ENCODE data around the gene OVCH1.

The OVCH1 gene

GRCh38 chr12:29497588-29497987, at the start of gene OVCH1:
TSS of gene OVCH1 (minus strand) at chr12:29497686. CDS start at chr12:29497686, 0 bp downstream.
- no peak for DNase-seq

- DNase-seq = no peak
These were observed 49.7 kb upstream of the OVCH1 start for GRCh38 chr12:29547151-29547632.

GRCh38 chr12:29546000-29546399, 48.5 kb upstream of the OVCH1 start:
- no peak for DNase-seq

- no peak for DNase-seq
These were observed 47.6 kb upstream of the OVCH1 start for GRCh38 chr12:29545102-29545467.

GRCh38 chr12:29544428-29545101, 47.1 kb upstream of the OVCH1 start:
- no peak for DNase-seq

- DNase-seq = no peak
These were observed 45.5 kb upstream of the OVCH1 start for GRCh38 chr12:29543036-29543435.

GRCh38 chr12:29537298-29537697, 39.8 kb upstream of the OVCH1 start:
- DNase-seq = no peak

GRCh38 chr12:29534935-29535334, 37.4 kb upstream of the OVCH1 start:
- DNase-seq = no peak

GRCh38 chr12:29533815-29534489, 36.5 kb upstream of the OVCH1 start:
- no peak for DNase-seq

- no peak for DNase-seq
These were observed 34.0 kb upstream of the OVCH1 start for GRCh38 chr12:29531471-29531870.

GRCh38 chr12:29530436-29530835, 33.0 kb upstream of the OVCH1 start:
- no peak for DNase-seq

- DNase-seq = no peak
These were observed 30.7 kb upstream of the OVCH1 start for GRCh38 chr12:29528161-29528560.

GRCh38 chr12:29521951-29522350, 24.5 kb upstream of the OVCH1 start:
- no peak for DNase-seq

- DNase-seq = peak; percentile 57
These were observed 22.2 kb upstream of the OVCH1 start for GRCh38 chr12:29519585-29520182.

GRCh38 chr12:29518407-29518806, 20.9 kb upstream of the OVCH1 start:
- DNase-seq = no peak

- DNase-seq = no peak
These were observed 19.8 kb upstream of the OVCH1 start for GRCh38 chr12:29517264-29517663.

- DNase-seq = no peak
These were observed 19.0 kb upstream of the OVCH1 start for GRCh38 chr12:29516431-29516875.

GRCh38 chr12:29510591-29511185, 13.2 kb upstream of the OVCH1 start:
- no peak for DNase-seq

- no peak for DNase-seq
These were observed 12.0 kb upstream of the OVCH1 start for GRCh38 chr12:29509503-29509902.

- no peak for DNase-seq
These were observed 11.5 kb upstream of the OVCH1 start for GRCh38 chr12:29508949-29509348.

GRCh38 chr12:29505122-29505521, 7.6 kb upstream of the OVCH1 start:
- DNase-seq = no peak

GRCh38 chr12:29503283-29503682, 5.8 kb upstream of the OVCH1 start:
- no peak for DNase-seq

GRCh38 chr12:29499235-29499634, 1.7 kb upstream of the OVCH1 start:
- DNase-seq = no peak

- DNase-seq = peak; percentile 3
These were observed 4.6 kb downstream of the OVCH1 start for GRCh38 chr12:29492891-29493290.
